GM19324 (cell line): ENCODE measurements around the gene MEI1.
"Not testable (repeated sequence)": the region's sequence is repeated elsewhere in the genome, so short reads cannot be mapped to it uniquely, and the experiment has no call there.

Experiments used
- ATAC-seq: cut with Tn5 transposase; IDR thresholded peaks from one replicate; pipeline ENCODE4 v1.9.1; 2021; ENCODE audit warnings: mild to moderate bottlenecking, moderate library complexity; ENCODE audit not compliant: unreplicated experiment, low FRiP score

Gene MEI1

GRCh38 chr22:41834005-41834944, 135.0 kb downstream of the MEI1 start:
- ATAC-seq = no peak

- not testable (repeated sequence) for ATAC-seq
These were observed 136.2 kb downstream of the MEI1 start for GRCh38 chr22:41835462-41835861.

- ATAC-seq = no peak
These were observed 137.2 kb downstream of the MEI1 start for GRCh38 chr22:41836551-41836950.

- no peak for ATAC-seq
These were observed 139.7 kb downstream of the MEI1 start for GRCh38 chr22:41838842-41839618.

- ATAC-seq = no peak
These were observed 140.9 kb downstream of the MEI1 start for GRCh38 chr22:41840216-41840615.

- ATAC-seq = no peak
These were observed 141.9 kb downstream of the MEI1 start for GRCh38 chr22:41841085-41841712.

GRCh38 chr22:41842996-41843970, 144.0 kb downstream of the MEI1 start:
- no peak for ATAC-seq

GRCh38 chr22:41844036-41844435, 144.7 kb downstream of the MEI1 start:
- no peak for ATAC-seq

GRCh38 chr22:41844513-41844912, 145.2 kb downstream of the MEI1 start:
- ATAC-seq = no peak

GRCh38 chr22:41845380-41846267, 146.3 kb downstream of the MEI1 start:
- ATAC-seq = no peak

- ATAC-seq = no peak
These were observed 147.1 kb downstream of the MEI1 start for GRCh38 chr22:41846268-41846987.

- ATAC-seq = no peak
These were observed 148.0 kb downstream of the MEI1 start for GRCh38 chr22:41847300-41847699.

GRCh38 chr22:41848468-41848867, 149.2 kb downstream of the MEI1 start:
- ATAC-seq = no peak
